ENCODE measurements around the gene MICU1.
"Not testable (repeated sequence)": the region's sequence is repeated elsewhere in the genome, so short reads cannot be mapped to it uniquely, and the experiment has no call there.

MICU1 gene

DNA sequence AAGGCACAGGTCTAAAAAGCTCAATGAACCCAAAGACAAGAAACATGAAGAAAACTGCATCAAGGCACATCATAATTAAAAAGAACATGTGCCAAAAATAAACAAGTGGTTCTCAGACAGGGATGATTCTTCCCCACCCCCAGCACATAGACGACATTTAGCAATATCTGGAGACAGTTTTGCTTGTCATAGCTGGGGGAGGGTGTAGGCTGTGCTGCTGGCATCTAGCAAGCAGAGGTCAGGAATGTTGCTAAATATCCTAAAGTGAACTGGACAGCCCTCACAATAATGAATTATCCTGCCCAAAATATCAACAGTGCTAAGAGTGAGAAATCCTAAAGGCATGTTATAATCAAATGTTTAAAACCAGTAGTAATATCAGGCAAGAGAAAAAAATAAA, 122.6 kb downstream of the MICU1 start:
- DNase-seq: no peak

DNA sequence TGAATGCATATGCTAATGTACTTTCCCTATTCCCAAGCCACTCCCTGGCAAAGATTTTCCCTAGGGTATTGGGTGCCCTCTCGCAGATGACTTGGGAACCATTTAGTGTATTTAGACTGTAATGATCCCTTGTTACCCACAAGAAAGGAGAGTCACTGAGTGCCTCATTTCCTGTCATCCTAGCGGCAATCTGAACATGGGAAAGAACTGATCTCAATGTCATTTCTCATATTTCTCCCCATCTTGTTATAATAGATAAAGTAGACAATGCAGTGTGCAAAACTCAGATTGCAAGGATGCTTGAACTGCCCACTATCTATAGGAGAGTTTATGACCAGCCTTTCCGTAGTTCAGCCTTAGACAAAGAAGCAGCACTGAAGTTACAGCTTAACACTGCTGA, 123.3 kb downstream of the MICU1 start:
- no peak for DNase-seq

- DNase-seq: no peak
Measured at GRCh38 chr10:72499701-72500100, 126.2 kb downstream of the MICU1 start.

- no peak for DNase-seq
Measured at GRCh38 chr10:72490951-72491350, 134.9 kb downstream of the MICU1 start.

- DNase-seq: no peak
Measured at GRCh38 chr10:72487521-72487920, 138.4 kb downstream of the MICU1 start.

DNA sequence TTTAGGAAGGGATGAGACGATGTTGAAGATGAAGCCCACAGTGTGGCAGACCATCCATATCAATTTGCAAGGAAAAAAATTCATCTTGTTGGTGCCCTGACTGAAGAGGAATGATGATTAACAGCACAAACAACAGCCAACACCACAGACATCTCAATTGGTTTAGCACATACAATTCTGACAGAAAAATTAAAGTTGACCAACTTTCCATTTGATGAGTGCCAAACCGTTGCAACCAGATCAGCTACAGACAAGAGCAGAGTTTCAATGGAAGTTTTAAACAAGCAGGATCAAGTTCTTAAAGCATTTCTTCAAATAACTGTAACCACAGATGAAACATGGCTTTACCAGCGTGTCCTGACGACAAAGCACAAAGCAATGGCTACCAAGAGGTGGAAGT, 138.8 kb downstream of the MICU1 start:
- DNase-seq: no peak

DNA sequence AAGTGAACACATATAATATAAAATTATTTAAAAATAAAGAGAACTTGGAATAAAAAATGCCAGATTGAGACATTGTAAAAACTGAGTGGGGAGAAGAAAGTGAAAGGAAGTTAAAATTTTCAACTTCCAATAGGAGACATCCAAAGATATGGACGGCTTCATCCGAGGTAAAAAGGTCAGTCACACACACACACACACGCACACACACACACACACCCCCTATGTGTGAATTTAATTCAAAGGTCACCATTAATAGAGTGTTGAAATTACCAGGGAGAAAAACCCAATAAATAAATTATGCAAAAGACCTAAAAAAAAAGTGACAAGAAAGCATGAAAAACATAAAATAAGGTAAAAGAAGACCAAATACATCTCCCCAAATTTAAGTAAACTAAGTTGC, 140.2 kb downstream of the MICU1 start:
- no peak for DNase-seq

GRCh38 chr10:72484521-72484920, 141.4 kb downstream of the MICU1 start:
- no peak for DNase-seq

DNA sequence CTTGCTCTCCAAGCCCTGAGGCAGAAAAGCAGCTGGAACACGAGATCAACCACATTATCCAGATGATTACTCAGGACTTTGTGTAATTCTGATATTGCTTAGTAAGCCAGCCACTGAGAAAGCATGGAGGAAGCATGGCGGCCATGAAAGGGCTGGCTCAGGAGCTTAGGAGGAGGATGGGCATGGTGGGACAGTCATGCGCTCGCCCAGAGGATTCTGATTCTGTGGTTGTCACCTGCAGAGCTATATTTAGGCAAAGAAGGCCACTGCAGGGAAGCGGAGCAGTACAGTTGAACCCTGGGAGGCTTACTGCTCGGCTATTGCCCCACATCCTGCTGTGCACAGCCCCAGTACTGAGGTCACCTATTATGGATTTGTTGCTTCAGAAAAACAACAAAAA, 142.4 kb downstream of the MICU1 start:
- DNase-seq: no peak

- DNase-seq: no peak
Measured at GRCh38 chr10:72480861-72481260, 145.0 kb downstream of the MICU1 start.

GRCh38 chr10:72477463-72477862, 148.4 kb downstream of the MICU1 start:
- no peak for DNase-seq

DNA sequence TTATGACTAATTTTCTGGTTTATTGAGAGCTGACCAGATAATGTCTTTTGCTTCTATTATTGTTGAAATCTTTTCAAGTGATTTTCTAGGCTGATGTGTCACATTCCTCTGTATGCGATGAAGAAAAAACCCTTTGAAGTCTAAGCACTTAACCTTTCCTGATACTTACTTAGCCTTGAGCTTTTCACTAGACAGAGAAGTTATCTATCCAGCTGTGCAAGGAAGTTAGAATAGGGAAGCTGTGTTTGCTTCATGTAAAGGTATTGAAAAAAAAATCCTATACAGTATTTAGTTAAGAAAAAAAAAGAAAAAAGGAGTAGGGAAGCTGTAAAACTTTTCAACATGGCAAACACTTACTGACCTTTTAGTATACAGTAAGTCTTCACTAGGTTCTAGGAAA, 153.6 kb downstream of the MICU1 start:
- DNase-seq: no peak

DNA sequence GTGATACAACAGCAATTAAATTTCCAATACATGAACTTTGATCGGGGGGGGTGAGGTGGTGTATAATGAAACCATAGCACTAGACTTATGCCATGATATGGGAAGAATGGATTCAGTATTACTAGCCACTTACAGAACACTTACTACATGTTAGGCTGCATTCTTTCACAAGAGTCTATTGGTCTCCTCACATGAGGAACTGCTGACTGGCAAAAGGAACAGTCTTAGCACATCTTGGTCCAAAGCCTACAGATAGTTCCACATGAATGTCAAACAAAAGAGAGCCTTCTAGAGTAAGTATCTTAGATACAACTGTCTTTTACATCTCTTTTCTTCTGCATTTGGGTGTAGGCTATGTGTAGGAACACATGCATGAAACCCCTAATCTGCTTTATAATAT, 155.2 kb downstream of the MICU1 start:
- DNase-seq: no peak

DNA sequence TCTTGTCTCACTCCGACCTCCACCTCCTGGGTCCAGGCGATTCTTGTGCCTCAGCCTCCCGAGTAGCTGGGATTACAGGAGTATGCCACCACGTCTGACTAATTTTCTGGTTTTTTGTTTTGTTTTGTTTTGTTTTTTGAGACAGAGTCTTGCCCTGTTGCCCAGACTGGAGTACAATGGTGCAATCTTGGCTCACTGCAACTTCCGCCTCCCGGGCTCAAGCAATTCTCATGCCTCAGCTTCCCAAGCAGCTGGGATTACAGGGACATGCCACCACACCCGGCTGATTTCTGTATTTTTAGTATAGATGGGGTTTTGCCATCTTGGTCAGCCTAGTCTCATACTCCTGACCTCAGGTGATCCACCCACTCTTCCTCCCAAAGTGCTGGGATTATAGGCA, 158.8 kb downstream of the MICU1 start:
- DNase-seq: not testable (repeated sequence)

DNA sequence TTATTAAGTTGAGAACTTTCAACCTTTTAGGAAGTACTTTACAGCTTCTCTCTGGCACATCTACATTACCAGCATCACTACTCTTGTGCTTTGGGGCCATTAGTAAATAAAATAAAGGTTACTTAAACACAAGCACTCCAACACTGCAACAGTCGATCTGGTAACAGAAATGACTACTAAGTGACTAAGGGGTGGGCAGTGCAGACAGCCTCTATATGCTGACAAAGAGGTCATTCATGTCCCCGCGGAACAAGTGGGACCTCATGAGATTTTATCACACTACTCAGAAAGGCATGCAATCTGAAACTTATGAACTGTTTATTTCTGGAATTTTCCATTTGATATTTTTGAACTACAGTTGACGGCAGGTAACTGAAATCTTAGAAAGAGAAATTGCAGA, 159.9 kb downstream of the MICU1 start:
- DNase-seq: no peak

DNA sequence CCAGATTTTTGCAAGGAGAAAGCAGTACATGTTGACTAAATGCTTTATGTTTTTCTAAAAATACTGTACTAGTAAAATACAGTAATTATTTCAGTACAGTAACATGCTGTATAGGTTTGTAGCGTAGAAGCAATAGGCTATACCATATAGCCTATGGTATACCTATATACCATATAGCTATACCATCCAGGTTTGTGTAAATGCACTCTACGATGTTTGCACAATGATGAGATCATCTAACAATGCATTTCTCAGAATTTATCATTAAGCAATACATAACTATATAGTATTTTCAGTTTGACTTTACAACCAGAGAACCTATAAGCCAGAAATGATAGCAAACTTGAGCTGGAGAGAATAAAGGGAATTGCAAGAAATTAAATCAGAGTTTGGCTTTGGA, 161.4 kb downstream of the MICU1 start:
- DNase-seq: no peak

DNA sequence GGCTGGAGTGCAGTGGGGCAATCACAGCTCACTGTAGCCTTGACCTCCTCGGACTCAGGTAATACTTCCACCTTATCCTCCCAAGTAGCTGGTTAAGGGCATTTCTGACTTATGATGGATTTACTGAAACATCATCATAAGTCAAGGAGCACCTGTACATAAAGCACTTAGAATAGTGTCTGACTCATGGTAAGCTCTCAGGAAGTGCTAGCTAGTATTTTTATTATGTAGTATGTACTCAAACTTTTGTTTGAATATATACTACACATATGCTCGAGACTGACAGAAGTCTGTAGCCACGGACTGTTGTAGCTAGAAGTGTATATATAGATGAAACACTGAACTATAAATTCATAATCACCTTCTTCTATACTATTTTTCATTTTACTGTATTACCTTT, 163.6 kb downstream of the MICU1 start:
- no peak for DNase-seq

GRCh38 chr10:72461085-72461484, 164.8 kb downstream of the MICU1 start:
- no peak for DNase-seq

- no peak for DNase-seq
Measured at GRCh38 chr10:72460284-72460876, 165.5 kb downstream of the MICU1 start.

GRCh38 chr10:72459301-72459700, 166.6 kb downstream of the MICU1 start:
- no peak for DNase-seq

DNA sequence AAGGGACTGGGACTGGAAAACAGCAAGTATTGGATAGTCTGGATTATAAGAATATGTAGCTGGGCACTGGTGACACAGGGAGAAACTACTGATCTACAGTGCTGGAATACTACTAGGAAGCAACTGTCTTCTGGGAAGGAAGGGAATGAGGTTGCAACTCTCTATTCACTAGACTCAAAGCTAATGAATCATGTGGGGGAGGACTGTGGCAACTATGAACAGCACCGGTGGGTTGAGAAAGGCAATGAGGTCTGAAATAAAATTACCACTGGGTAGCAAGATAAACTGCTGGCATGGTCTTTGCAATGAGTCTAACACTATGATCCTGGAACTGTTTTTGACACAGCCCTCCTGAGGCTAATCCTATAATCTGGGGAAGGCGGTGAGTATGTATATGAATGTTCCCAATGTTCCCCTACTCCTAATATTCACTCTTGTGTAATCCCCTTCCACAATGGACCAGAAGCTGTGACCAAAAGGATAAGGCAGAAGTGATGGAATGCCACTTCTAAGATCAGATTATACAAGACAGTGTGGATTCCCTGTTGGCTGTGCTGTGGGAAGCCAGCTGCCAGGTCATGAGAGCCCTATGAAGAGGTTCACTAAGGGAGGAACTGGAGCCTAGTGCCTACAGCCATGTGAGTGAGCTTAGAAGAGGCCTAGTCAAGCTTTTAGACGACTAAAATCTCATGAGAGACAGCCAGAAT, 169.8 kb downstream of the MICU1 start:
- DNase-seq: no peak

DNA sequence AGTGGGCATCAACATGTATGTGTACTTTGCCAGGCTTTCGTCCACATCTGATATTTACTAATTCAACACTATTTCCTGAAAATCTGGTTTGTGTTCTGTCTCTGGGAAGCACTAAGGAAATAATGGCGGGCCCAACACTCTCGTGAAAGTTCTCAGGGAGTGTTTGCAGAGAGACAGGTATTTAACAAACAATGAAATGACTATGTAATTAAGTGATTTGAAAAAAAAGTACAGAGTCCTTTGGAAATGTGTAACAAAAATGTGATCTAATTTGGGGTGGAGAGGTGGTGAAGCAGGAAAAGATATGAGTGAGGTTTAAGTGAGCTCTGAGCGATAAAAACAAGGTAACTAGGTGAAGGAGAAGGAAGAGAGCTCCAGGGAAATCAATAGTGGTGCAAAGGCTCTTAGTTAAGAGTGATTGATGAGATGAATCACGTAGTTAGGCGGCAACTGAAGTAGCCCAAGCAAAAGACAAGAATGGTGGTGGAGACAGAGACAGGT, 175.9 kb downstream of the MICU1 start:
- no peak for DNase-seq

DNA sequence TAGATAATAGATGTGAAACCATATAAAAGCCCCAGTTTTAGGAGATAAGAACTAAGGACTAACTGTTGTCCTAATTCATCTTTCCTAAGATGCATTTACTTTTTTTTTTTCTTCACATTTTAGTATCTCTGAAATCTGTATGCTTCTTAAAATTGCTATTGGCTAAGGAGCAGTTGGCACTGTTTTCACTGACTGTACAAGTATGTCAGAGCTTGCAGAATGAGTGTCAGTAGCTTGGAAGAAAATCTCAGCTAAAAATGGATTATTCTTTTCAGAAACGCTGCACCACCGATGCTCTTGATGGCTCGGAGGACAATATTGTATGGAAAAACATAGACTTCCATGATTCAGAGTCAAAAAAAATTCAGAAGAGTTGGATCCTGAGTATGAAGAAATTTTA, 180.0 kb downstream of the MICU1 start:
- no peak for DNase-seq

- not testable (repeated sequence) for DNase-seq
Measured at GRCh38 chr10:72442969-72443368, 182.9 kb downstream of the MICU1 start.

- DNase-seq: no peak
Measured at GRCh38 chr10:72435570-72435969, 190.3 kb downstream of the MICU1 start.
